Esophagus squamous epithelium (tissue), 5 donors: ENCODE data around the gene PLCB4. TPM values are rescaled to one million over a fixed set of nuclear protein-coding genes. Genes with fewer than 3 reads are reported as not detected.

Experiments
- DNase-seq: peaks from one replicate; lab custom pipeline; 2025; lab: John Stamatoyannopoulos, UW
- H3K27ac ChIP-seq, 4 donors: fragments of 200-600 bp; sonication (generic); one replicate each; pipeline ENCODE4 v1.5.1; 2016 to 2019; ENCODE audit warnings: mild to moderate bottlenecking in 1 of 4
- H3K27me3 ChIP-seq, 4 donors: fragments of 200-600 bp; sonication (generic); 1 replicate in 3 of 4; 2 replicates in 1 of 4; pipeline versions ENCODE4 v1.5.1 to v1.6.0; 2017 to 2021; ENCODE audit warnings: antibody characterized with exemption in 1 of 4
- H3K36me3 ChIP-seq, 3 donors: fragments of 200-600 bp; sonication (generic); one replicate each; pipeline ENCODE4 v1.5.1; 2016 to 2019
- H3K4me1 ChIP-seq, 3 donors: fragments of 200-600 bp; sonication (generic); one replicate each; pipeline ENCODE4 v1.5.1; 2017 to 2019
- H3K4me3 ChIP-seq, 4 donors: fragments of 200-600 bp; sonication (generic); 1 replicate in 3 of 4; 2 replicates in 1 of 4; pipeline ENCODE4 v1.5.1; 2016 to 2019; ENCODE audit warnings: mild to moderate bottlenecking in 2 of 4, moderate library complexity in 1 of 4
- H3K9me3 ChIP-seq, 3 donors: fragments of 200-600 bp; sonication (generic); one replicate each; pipeline ENCODE4 v1.5.1; 2016 to 2019
- POLR2A ChIP-seq, 4 donors: fragments of 450-650 bp; IDR thresholded peaks; one replicate each; pipeline ENCODE4 v1.6.1; 2017; ENCODE audit warnings: antibody characterized with exemption in 4 of 4, mild to moderate bottlenecking in 4 of 4, moderate library complexity in 3 of 4
- WGBS, 2 donors: methylation state at CpG; one replicate each; pipeline ENCODE4 v1.1.5; 2018; 5-methylcytosine and 5-hydroxymethylcytosine counted together
- intact Hi-C: fragments of 100-400 bp; cut with DNase I; formaldehyde crosslinking; loops from one replicate; pipeline ENCODE4 v1.15.0; 2022
- total RNA-seq, 4 donors: library from RNA; depleted of rRNA; stranded (reverse); fragments of >200 nt; gene quantifications; one replicate each; pipeline ENCODE4 v1.1.0, GENCODE V29; 2016
- TF ChIP-seq, protein P1 (sequence below), 6 experiments: fragments of 450-650 bp in 4 of 6; fragments of 200-600 bp in 2 of 6; sonication (generic) in 2 of 6; IDR thresholded peaks; one replicate each; pipeline ENCODE4 v1.5.1; 2016 to 2019; ENCODE audit warnings: antibody characterized with exemption in 6 of 6, mild to moderate bottlenecking in 4 of 6, moderate library complexity in 4 of 6
- donor health status: DM: yes; HTN: yes; CAD: no.

PLCB4 gene
- total RNA-seq, 4 donors from 2014 or later = 1.1 to 13.7 (median 2.8) TPM

DNA sequence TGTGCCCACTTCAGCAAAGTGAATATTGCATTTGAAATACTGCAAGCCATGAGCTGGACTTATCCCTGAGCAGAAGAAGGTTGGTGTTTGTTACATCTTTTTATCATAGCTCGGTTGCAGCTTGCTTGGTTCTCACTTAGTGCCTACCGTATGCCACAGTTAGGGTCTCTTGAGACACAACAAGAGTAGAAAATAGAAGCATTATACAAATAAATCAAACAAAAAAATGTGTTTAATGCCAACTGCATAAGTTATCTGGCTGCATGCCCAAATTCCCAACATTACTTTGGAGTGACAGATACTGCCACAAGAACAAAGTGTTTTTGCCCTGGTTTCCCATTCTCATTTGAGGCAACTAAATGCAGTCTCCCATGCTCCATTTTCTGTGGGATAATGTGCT is 391.6 kb downstream of the PLCB4 start:
- H3K9me3 ChIP-seq = no peaks in the 10 kb centered on the region
- no peaks in the 10 kb centered on the region for H3K4me1 ChIP-seq
- no peak for DNase-seq
- no peak overlapping the region for H3K27ac ChIP-seq
- intact Hi-C loops = no loop called here
- WGBS, 2 donors = 44 to 55% methylated on average over 2 of the region's 2 CpGs
- H3K36me3 ChIP-seq = peaks cover 0 to 9% (median 0%) of the 10 kb centered on the region in 3 donors
- TF ChIP-seq POLR2A (IDR thresholded peaks at IDR 0.05) = no peak
- TF ChIP-seq, protein P1, sequence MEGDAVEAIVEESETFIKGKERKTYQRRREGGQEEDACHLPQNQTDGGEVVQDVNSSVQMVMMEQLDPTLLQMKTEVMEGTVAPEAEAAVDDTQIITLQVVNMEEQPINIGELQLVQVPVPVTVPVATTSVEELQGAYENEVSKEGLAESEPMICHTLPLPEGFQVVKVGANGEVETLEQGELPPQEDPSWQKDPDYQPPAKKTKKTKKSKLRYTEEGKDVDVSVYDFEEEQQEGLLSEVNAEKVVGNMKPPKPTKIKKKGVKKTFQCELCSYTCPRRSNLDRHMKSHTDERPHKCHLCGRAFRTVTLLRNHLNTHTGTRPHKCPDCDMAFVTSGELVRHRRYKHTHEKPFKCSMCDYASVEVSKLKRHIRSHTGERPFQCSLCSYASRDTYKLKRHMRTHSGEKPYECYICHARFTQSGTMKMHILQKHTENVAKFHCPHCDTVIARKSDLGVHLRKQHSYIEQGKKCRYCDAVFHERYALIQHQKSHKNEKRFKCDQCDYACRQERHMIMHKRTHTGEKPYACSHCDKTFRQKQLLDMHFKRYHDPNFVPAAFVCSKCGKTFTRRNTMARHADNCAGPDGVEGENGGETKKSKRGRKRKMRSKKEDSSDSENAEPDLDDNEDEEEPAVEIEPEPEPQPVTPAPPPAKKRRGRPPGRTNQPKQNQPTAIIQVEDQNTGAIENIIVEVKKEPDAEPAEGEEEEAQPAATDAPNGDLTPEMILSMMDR (IDR thresholded peaks at IDR 0.05) = no peak
- H3K27me3 ChIP-seq = no peaks in the 10 kb centered on the region
- no peak overlapping the region for H3K4me3 ChIP-seq

DNA sequence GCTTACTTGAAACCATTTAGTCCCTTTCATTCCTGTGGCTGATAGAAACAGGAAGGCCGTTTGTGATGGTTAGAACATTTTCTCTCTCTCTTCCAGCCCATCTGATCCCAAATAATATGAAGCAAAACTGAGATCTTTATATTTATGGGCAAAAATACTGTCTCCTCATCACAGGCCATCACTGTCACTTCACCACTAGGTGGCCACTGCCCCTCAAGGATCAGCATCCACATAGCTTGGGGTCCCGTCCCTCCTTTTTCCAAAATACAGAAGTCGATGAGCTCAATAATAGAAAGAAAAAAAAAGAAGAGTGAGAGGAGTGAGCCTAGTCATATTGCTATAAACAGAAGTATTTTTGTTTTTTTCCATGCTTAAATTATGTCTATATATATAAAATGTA is 399.1 kb downstream of the PLCB4 start:
- H3K9me3 ChIP-seq = no peaks in the 10 kb centered on the region
- intact Hi-C loops = no loop called here
- DNase-seq = no peak
- no peaks in the 10 kb centered on the region for H3K4me1 ChIP-seq
- no peak for TF ChIP-seq POLR2A (IDR thresholded peaks at IDR 0.05)
- TF ChIP-seq, protein P1 (IDR thresholded peaks at IDR 0.05) = peak in 3 of 6 experiments; percentile 18 to 47 (median 31)
- H3K4me3 ChIP-seq = no peak overlapping the region
- no peak overlapping the region for H3K27ac ChIP-seq
- 36% methylated on average over 3 of the region's 3 CpGs for WGBS, 2 donors
- H3K27me3 ChIP-seq = no peaks in the 10 kb centered on the region
- no peaks in the 10 kb centered on the region for H3K36me3 ChIP-seq

DNA sequence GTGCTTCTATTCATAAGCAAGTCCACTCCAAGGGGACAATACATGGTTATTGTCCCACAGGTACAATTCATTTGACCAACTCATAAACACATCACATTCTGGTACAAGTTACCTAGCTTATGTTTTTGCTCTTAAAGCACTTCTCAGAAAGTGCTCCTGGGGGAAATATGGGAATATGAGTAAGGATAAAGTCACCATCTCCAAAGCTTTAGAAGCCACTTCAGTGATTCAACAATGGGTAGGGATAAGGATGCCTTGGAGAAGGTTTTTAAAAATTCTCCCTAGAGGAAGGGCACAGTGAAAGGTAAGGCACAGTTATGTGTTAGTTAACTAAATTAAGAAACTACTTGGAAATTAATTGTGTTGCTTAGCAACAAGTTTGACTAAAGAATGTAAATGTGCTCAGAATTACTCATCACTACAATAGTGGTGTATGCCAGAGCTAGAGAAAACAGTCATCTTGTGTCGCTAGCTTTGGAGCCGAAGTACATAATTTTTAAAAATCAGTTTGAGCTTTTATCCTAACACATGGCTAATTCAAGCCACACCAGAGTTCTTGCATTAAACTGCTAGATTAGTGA is 406.0 kb downstream of the PLCB4 start:
- 60 to 68% methylated on average over 2 of the region's 2 CpGs for WGBS, 2 donors
- Histone ChIP-seq H3K27ac (no peak overlapping the region), H3K36me3 (no peaks in the 10 kb centered on the region), H3K9me3 (no peaks in the 10 kb centered on the region), H3K4me3 (no peak overlapping the region), H3K4me1 (no peaks in the 10 kb centered on the region), H3K27me3 (no peaks in the 10 kb centered on the region)
- intact Hi-C loops = no loop called here
- no peak for DNase-seq
- TF ChIP-seq POLR2A (IDR thresholded peaks at IDR 0.05) = no peak
- TF ChIP-seq, protein P1 (IDR thresholded peaks at IDR 0.05) = no peak

DNA sequence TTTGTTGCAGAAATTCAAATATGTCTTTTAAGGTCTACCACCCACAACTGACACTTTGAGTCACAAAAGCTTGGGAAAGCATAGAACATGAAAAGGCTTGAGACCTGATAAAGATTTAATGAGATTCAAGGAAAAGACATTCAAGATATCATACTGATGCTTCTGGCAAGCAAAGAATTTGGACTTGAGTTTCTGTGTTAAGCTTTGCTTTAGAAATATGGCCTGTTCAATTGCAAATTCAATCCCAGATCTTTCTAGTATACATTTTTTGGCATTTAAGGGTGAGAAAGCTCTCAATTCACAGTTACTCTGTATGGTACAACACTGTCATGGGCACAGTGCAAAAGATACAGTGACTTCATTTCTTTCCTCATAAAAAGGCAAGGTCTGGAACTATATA is 406.6 kb downstream of the PLCB4 start:
- Histone ChIP-seq H3K27me3 (no peaks in the 10 kb centered on the region), H3K4me3 (no peak overlapping the region), H3K27ac (no peak overlapping the region), H3K36me3 (no peaks in the 10 kb centered on the region), H3K4me1 (no peaks in the 10 kb centered on the region), H3K9me3 (no peaks in the 10 kb centered on the region)
- no peak for DNase-seq
- intact Hi-C loops = no loop called here
- TF ChIP-seq, protein P1 (IDR thresholded peaks at IDR 0.05) = no peak
- no peak for TF ChIP-seq POLR2A (IDR thresholded peaks at IDR 0.05)

DNA sequence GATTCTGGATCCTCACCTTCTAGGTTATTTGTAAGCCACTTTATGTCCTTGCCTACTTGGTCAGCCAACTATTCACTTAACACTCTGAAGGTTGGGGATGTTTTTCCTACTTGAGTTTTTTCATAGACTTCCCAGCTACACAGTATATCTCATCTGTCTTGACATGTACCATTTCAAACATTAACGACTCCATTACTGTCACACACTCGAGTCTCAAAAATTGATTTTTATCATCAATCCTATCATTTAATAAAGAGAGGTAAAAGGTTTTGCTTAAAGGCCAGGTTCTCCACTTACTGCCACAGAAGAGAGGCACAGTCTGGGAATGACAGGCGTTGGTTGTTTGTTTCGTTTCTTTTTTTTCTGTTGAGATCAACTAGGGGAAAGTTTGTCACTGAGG is 407.3 kb downstream of the PLCB4 start:
- no peaks in the 10 kb centered on the region for H3K36me3 ChIP-seq
- TF ChIP-seq, protein P1 (IDR thresholded peaks at IDR 0.05) = no peak
- TF ChIP-seq POLR2A (IDR thresholded peaks at IDR 0.05) = no peak
- no peaks in the 10 kb centered on the region for H3K27me3 ChIP-seq
- H3K9me3 ChIP-seq = no peaks in the 10 kb centered on the region
- H3K27ac ChIP-seq = no peak overlapping the region
- H3K4me1 ChIP-seq = no peaks in the 10 kb centered on the region
- intact Hi-C loops = no loop called here
- no peak overlapping the region for H3K4me3 ChIP-seq
- 77 to 83% methylated on average over 4 of the region's 4 CpGs for WGBS, 2 donors
- no peak for DNase-seq
